Measurements from ENCODE around the gene SPINK2.

- TF ChIP-seq, protein P1, sequence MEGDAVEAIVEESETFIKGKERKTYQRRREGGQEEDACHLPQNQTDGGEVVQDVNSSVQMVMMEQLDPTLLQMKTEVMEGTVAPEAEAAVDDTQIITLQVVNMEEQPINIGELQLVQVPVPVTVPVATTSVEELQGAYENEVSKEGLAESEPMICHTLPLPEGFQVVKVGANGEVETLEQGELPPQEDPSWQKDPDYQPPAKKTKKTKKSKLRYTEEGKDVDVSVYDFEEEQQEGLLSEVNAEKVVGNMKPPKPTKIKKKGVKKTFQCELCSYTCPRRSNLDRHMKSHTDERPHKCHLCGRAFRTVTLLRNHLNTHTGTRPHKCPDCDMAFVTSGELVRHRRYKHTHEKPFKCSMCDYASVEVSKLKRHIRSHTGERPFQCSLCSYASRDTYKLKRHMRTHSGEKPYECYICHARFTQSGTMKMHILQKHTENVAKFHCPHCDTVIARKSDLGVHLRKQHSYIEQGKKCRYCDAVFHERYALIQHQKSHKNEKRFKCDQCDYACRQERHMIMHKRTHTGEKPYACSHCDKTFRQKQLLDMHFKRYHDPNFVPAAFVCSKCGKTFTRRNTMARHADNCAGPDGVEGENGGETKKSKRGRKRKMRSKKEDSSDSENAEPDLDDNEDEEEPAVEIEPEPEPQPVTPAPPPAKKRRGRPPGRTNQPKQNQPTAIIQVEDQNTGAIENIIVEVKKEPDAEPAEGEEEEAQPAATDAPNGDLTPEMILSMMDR (IDR thresholded peaks at IDR 0.05), result no peak
- no peak for TF ChIP-seq EZH2phosphoT487 (IDR thresholded peaks at IDR 0.05)
- TF ChIP-seq EZH2 (IDR thresholded peaks at IDR 0.05), result no peak
These were observed 23.5 kb upstream of the SPINK2 start for GRCh38 chr4:56844802-56845580.
